Aorta (tissue), 5 donors: Measurements from ENCODE around the gene RNF150. TPM values are rescaled to one million over a fixed set of nuclear protein-coding genes. Genes with fewer than 3 reads are reported as not detected.

Experiments
- ATAC-seq: fragments of 200-7000 bp; cut with Tn5 transposase; one replicate; pipeline ENCODE4 v1.9.1; 2022; ENCODE audit warnings: moderate library complexity; ENCODE audit not compliant: low FRiP score
- DNase-seq, 2 donors: peaks; one replicate each; pipeline ENCODE4 v3.0.0-alpha.2; 2020
- H3K27ac ChIP-seq, 2 donors: one replicate each; pipeline ENCODE4 v1.5.1; 2013; ENCODE audit warnings: low read length in 2 of 2, mild to moderate bottlenecking in 2 of 2, moderate library complexity in 2 of 2, control low read depth in 1 of 2, inconsistent platforms in 1 of 2, low read depth in 1 of 2
- H3K27me3 ChIP-seq, 2 donors: one replicate each; pipeline ENCODE4 v1.6.1; 2013; ENCODE audit warnings: control low read depth in 1 of 2, low read length in 1 of 2, mild to moderate bottlenecking in 1 of 2, moderate library complexity in 1 of 2; ENCODE audit not compliant: insufficient read depth in 2 of 2, control insufficient read depth in 1 of 2
- H3K36me3 ChIP-seq, 2 donors: one replicate each; pipeline ENCODE4 v1.6.1; 2013; ENCODE audit warnings: control low read depth in 1 of 2, low read length in 1 of 2, mild to moderate bottlenecking in 1 of 2; ENCODE audit not compliant: insufficient read depth in 2 of 2, control insufficient read depth in 1 of 2
- H3K4me1 ChIP-seq, 2 donors: one replicate each; pipeline ENCODE4 v1.6.1; 2013; ENCODE audit warnings: low read length in 2 of 2, control low read depth in 1 of 2, mild to moderate bottlenecking in 1 of 2, moderate library complexity in 1 of 2; ENCODE audit not compliant: insufficient read depth in 2 of 2, control insufficient read depth in 1 of 2
- H3K4me3 ChIP-seq, 2 donors: one replicate each; pipeline ENCODE4 v1.5.1; 2013; ENCODE audit warnings: low read length in 2 of 2, control low read depth in 1 of 2, mild to moderate bottlenecking in 1 of 2
- H3K9me3 ChIP-seq: one replicate; pipeline ENCODE4 v1.6.1; 2013; ENCODE audit warnings: mild to moderate bottlenecking, low read length; ENCODE audit not compliant: control insufficient read depth
- WGBS, 2 donors: extraction: QIAGEN DNeasy Blood & Tissue Kit; methylation state at CpG; one replicate each; pipeline ENCODE4 v1.1.7; 2013; 5-methylcytosine and 5-hydroxymethylcytosine counted together
- intact Hi-C, 2 donors: fragments of 100-400 bp; cut with DNase I; formaldehyde crosslinking; loops; one replicate each; pipeline versions ENCODE4 v1.14.2 to v1.15.0; 2022
- polyA plus RNA-seq, 2 donors: library from polyadenylated mRNA; stranded (reverse); fragments of 200-250 nt; gene quantifications; one replicate each; pipeline ENCODE4 v1.2.3, GENCODE V29; 2013
- total RNA-seq, 2 donors: library from RNA; stranded (reverse); fragmentation: NEBNext Ultra II Directional; extraction: Animal tissue kit (Norgen Biotek cat#: 25700); gene quantifications; one replicate each; pipeline ENCODE4 v1.2.1, GENCODE V29; 2021
- donor health status: healthy with polysubstance abuse.
- donor health status: Bipolar disorder and iron deficiency.
- donor health status: DM: no; HTN: no; CAD: no.
- donor health status: DM: no; HTN: no; CAD: no.
- donor health status: DM: yes; HTN: yes; CAD: no.

Gene RNF150
- total and polyA plus RNA-seq, 4 donors = 2.0 to 22.8 (median 10.6) TPM

GRCh38 chr4:140930557-140930956 is 202.7 kb downstream of the RNF150 start:
- Histone ChIP-seq H3K9me3 (no peaks in the 10 kb centered on the region), H3K36me3 (no peaks in the 10 kb centered on the region), H3K27me3 (no peaks in the 10 kb centered on the region), H3K27ac (no peak overlapping the region), H3K4me1 (peaks cover 0 to 10% of the 10 kb centered on the region in 2 donors), H3K4me3 (no peak overlapping the region)
- DNase-seq (no peak), ATAC-seq (no peak)
- 75 to 88% methylated on average over 7 of the region's 7 CpGs for WGBS, 2 donors
- intact Hi-C loops = loop anchor here in 1 of 2 donors (5.0 kb wide), 1 partner anchor 202 kb away; the partner anchor contains the start of gene RNF150

DNA sequence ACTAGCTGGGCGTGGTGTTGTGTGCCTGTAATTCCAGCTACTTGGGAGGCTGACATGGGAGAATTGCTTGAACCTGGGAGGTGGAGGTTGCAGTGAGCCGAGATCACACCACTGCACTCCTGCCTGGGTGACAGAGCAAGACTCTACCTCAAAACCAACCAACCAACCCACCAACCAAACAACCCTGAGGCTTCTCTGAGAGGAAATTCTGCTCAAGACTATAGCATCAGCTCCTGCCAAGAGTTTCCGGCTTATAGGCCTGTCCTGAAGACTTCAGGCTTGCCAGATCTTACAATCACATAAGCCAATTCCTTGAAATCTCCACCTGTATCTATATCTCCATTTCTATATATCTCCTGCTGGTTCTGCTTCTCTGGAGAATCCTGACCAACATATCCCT is 203.3 kb downstream of the RNF150 start:
- peaks cover 0 to 10% of the 10 kb centered on the region in 2 donors for H3K4me1 ChIP-seq

GRCh38 chr4:140928880-140929279 is 204.4 kb downstream of the RNF150 start:
- peaks cover 0 to 4% of the 10 kb centered on the region in 2 donors for H3K4me1 ChIP-seq

More for the DNA sequence above, 203.3 kb downstream of the RNF150 start:
- 93 to 95% methylated on average over 3 of the region's 3 CpGs for WGBS, 2 donors
- Histone ChIP-seq H3K4me3 (no peak overlapping the region), H3K27ac (no peak overlapping the region), H3K36me3 (no peaks in the 10 kb centered on the region), H3K27me3 (no peaks in the 10 kb centered on the region), H3K9me3 (no peaks in the 10 kb centered on the region)
- intact Hi-C loops = loop anchor here in 1 of 2 donors (5.0 kb wide), 1 partner anchor 202 kb away; the partner anchor contains the start of gene RNF150
- DNase-seq (no peak), ATAC-seq (no peak)

DNA sequence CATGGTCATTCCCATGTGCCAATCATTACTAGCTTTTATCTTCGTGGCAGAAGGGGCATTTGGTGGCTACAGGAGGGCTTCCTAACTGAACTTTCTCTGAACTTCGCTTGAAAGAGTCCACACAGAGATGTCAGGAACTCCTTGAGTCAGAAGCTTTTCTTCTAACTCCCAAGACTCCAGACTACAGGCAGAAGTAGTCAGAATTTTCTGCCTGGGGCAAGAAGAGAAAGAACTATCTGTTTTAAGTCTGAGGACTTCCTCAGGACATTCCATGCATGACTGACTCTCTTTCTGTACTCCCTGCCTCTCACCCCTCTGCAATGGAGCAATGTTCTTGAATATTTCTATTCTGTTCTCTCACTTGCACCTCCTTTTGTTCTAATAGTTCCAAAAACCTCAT is 206.6 kb downstream of the RNF150 start:
- H3K4me3 ChIP-seq = no peak overlapping the region
- no peak for DNase-seq
- intact Hi-C loops = loop anchor here in 1 of 2 donors (10.0 kb wide), 1 partner anchor 62 kb away; no protein-coding TSS in a partner anchor
- H3K27me3 ChIP-seq = no peaks in the 10 kb centered on the region
- ATAC-seq = no peak
- no peaks in the 10 kb centered on the region for H3K36me3 ChIP-seq
- no peaks in the 10 kb centered on the region for H3K9me3 ChIP-seq
- no peak overlapping the region for H3K27ac ChIP-seq
- no peaks in the 10 kb centered on the region for H3K4me1 ChIP-seq
- WGBS, 2 donors = 59 to 61% methylated on average over 2 of the region's 2 CpGs

More at GRCh38 chr4:140928880-140929279, 204.4 kb downstream of the RNF150 start:
- intact Hi-C loops = loop anchor here in 1 of 2 donors (10.0 kb wide), 1 partner anchor 64 kb away; no protein-coding TSS in a partner anchor
- H3K36me3 ChIP-seq = no peaks in the 10 kb centered on the region
- ATAC-seq (peak; percentile 70), DNase-seq (peak in 1 of 2 donors; percentile 76)
- no peak overlapping the region for H3K4me3 ChIP-seq
- no peaks in the 10 kb centered on the region for H3K27me3 ChIP-seq
- H3K9me3 ChIP-seq = no peaks in the 10 kb centered on the region
- no peak overlapping the region for H3K27ac ChIP-seq
- WGBS, 2 donors = 24 to 35% methylated on average over 3 of the region's 3 CpGs

DNA sequence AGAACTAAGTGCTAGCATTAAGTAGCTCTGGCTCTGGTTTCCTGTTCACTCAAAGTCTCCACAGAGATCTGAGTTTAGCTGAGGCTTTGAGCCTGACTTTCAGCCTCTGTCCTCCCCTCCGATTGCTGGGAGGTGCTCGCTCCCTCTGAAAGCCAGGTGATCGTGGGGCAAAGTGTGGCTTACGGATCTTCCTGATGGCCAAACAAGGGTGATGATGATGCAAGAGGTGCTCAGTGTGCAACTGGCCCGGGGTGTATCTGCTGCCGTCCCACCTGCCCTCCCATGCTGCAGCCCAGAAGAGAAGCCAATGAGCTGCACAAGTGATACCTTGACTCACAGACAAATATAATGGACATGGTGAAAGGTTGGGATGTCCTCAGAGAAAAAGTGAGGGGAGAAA is 207.9 kb downstream of the RNF150 start:
- intact Hi-C loops = loop anchor here in 1 of 2 donors (10.0 kb wide), 1 partner anchor 61 kb away; no protein-coding TSS in a partner anchor
- ATAC-seq (no peak), DNase-seq (no peak)
- Histone ChIP-seq H3K4me3 (no peak overlapping the region), H3K4me1 (no peaks in the 10 kb centered on the region), H3K27me3 (no peaks in the 10 kb centered on the region), H3K27ac (no peak overlapping the region), H3K9me3 (no peaks in the 10 kb centered on the region), H3K36me3 (no peaks in the 10 kb centered on the region)
- 89 to 91% methylated on average over 6 of the region's 6 CpGs for WGBS, 2 donors

DNA sequence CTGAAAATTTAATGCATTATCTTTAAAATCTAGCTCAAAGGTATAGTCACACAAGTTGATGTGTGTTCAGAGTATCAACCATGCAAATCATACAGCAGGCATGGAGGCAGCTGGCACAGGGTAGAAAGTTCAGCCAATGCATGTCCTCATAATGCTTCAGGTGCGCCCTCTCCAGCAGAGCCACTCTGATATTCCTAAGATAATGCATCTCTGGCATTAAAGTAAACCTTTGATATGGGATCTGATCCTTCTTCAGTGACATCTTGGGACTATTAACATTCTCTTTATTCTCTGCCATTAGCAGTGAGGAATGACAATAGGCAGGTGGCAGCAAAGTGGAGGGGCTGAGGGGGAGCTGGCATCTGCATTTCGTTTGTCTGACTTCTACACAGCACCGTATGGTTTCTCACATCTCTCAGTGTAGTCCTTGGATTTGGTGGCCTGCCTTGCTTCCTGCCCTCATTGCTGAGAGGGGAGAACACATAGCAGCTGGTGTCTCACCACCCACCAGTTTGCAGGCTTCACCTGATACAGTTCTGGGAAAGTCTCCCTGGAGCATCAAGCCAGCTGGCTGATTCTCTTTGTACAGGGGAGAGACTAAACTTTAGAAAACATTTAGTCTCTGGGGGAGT is 208.4 kb downstream of the RNF150 start:
- Histone ChIP-seq H3K4me1 (no peaks in the 10 kb centered on the region), H3K4me3 (no peak overlapping the region), H3K36me3 (no peaks in the 10 kb centered on the region), H3K27me3 (no peaks in the 10 kb centered on the region), H3K9me3 (no peaks in the 10 kb centered on the region), H3K27ac (no peak overlapping the region)
- intact Hi-C loops = loop anchor here in 1 of 2 donors (10.0 kb wide), 1 partner anchor 60 kb away; no protein-coding TSS in a partner anchor
- no peak for ATAC-seq
- WGBS, 2 donors = 54 to 70% methylated on average over 3 of the region's 3 CpGs
- no peak for DNase-seq

GRCh38 chr4:140906993-140907962 is 226.0 kb downstream of the RNF150 start:
- H3K36me3 ChIP-seq = peaks cover 0 to 2% of the 10 kb centered on the region in 2 donors
- no peaks in the 10 kb centered on the region for H3K9me3 ChIP-seq
- no peaks in the 10 kb centered on the region for H3K4me1 ChIP-seq
- ATAC-seq (no peak), DNase-seq (no peak)
- H3K27me3 ChIP-seq = no peaks in the 10 kb centered on the region
- intact Hi-C loops = no loop called here
- H3K27ac ChIP-seq = no peak overlapping the region
- WGBS, 2 donors = 50 to 61% methylated on average over 3 of the region's 3 CpGs
- no peak overlapping the region for H3K4me3 ChIP-seq

DNA sequence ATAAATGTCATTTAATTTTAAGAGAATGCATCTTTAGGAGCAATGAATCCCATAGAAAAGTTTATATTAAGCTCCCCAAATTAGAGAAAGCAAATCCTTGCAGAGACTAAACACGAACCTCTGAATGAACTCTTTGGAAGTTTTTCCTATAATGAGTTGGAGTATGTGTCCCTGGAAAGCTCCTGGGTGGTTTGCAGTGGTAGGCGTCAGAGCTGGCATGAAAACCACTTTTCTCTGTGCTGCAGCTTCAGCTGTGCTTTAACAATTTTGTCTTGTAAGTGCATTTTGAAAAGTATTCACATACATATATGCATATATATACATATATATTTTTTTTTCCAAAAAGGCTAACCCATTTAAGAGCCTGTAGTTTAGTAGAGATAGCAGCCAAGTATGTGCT is 228.4 kb downstream of the RNF150 start:
- DNase-seq (no peak), ATAC-seq (no peak)
- Histone ChIP-seq H3K4me3 (no peak overlapping the region), H3K4me1 (no peaks in the 10 kb centered on the region), H3K9me3 (no peaks in the 10 kb centered on the region), H3K27me3 (no peaks in the 10 kb centered on the region), H3K27ac (no peak overlapping the region), H3K36me3 (no peaks in the 10 kb centered on the region)
- intact Hi-C loops = no loop called here
- 26 to 32% methylated on average over 2 of the region's 2 CpGs for WGBS, 2 donors
